Measurements from ENCODE around the gene CORO2A.

CORO2A gene

DNA sequence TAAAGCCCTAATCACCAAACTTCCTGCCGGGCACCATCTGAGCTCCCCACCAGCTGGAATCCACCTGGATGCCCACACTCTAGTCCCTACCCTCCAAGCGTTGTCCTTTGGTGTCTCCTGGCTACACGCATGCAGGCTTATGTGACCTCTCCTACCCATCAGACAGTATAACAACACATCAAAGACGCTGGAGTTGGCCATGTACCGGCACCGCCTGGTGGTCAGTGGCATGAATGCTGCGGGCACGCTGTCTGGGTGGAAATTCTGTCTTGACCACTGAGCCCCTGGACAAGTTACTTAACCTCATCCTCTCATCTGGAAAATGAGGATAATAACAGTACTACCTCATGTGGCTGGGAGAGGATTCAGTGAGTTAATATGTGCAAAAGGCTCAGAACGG is 23.4 kb upstream of the CORO2A start:
- TF ChIP-seq RAD21 (IDR thresholded peaks at IDR 0.05; ENCODE audit: low read depth) (no peak; the same call in 1 of the 2 replicates), EP300 (IDR thresholded peaks at IDR 0.05; ENCODE audit: borderline replicate concordance) (no peak), CEBPB (IDR thresholded peaks at IDR 0.05) (no peak), EGR1 (IDR thresholded peaks at IDR 0.05) (no peak), YY1 (IDR thresholded peaks at IDR 0.05; ENCODE audit: low read depth) (no peak)
- TF ChIP-seq, protein P1, sequence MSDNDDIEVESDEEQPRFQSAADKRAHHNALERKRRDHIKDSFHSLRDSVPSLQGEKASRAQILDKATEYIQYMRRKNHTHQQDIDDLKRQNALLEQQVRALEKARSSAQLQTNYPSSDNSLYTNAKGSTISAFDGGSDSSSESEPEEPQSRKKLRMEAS (IDR thresholded peaks at IDR 0.05): no peak
- TF ChIP-seq, protein P2, sequence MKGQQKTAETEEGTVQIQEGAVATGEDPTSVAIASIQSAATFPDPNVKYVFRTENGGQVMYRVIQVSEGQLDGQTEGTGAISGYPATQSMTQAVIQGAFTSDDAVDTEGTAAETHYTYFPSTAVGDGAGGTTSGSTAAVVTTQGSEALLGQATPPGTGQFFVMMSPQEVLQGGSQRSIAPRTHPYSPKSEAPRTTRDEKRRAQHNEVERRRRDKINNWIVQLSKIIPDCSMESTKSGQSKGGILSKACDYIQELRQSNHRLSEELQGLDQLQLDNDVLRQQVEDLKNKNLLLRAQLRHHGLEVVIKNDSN (IDR thresholded peaks at IDR 0.05): no peak

DNA sequence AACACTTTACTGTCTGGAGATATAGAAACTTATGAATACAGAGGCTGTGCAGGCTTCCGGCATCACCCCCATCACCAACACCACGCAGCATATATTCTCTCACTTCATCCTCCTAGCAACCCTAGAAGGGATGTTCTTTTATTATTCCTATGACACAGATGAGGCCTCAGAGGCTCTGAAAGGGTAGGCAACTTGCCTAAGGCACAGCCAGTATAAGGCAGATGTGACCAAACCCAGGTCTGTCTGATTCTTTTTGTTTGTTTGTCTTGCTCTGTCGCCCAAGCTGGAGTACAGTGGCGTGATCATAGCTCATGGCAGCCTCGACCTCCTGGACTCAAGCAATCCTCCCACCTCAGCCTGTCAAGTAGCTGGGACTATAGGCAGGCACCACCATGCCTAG is 22.8 kb upstream of the CORO2A start:
- TF ChIP-seq, protein P2 (IDR thresholded peaks at IDR 0.05): no peak
- no peak for TF ChIP-seq ZBTB7A (IDR thresholded peaks at IDR 0.05; ENCODE audit: low read depth)

DNA sequence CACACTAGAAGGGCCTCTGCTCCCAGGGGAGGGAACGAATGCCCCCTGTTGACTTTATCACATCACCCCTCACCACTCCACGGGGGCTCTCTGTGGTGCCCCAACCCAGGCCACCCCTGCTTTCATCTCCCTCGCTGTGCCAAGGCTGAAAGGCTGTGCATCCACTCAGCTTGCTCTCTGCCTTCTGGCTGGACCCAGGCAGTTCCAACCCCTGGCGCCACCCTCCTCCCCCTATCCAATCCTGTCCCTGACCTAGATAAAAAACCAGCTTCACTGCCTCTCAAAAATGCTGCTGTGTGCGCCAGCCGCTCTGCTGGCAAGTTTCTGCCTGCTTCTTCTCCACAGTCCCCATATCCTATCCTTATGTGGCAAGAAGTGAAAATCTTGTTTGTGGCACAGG is 22.4 kb upstream of the CORO2A start:
- TF ChIP-seq, protein P3, sequence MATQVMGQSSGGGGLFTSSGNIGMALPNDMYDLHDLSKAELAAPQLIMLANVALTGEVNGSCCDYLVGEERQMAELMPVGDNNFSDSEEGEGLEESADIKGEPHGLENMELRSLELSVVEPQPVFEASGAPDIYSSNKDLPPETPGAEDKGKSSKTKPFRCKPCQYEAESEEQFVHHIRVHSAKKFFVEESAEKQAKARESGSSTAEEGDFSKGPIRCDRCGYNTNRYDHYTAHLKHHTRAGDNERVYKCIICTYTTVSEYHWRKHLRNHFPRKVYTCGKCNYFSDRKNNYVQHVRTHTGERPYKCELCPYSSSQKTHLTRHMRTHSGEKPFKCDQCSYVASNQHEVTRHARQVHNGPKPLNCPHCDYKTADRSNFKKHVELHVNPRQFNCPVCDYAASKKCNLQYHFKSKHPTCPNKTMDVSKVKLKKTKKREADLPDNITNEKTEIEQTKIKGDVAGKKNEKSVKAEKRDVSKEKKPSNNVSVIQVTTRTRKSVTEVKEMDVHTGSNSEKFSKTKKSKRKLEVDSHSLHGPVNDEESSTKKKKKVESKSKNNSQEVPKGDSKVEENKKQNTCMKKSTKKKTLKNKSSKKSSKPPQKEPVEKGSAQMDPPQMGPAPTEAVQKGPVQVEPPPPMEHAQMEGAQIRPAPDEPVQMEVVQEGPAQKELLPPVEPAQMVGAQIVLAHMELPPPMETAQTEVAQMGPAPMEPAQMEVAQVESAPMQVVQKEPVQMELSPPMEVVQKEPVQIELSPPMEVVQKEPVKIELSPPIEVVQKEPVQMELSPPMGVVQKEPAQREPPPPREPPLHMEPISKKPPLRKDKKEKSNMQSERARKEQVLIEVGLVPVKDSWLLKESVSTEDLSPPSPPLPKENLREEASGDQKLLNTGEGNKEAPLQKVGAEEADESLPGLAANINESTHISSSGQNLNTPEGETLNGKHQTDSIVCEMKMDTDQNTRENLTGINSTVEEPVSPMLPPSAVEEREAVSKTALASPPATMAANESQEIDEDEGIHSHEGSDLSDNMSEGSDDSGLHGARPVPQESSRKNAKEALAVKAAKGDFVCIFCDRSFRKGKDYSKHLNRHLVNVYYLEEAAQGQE (IDR thresholded peaks at IDR 0.05; ENCODE audit: low read depth): no peak
- TF ChIP-seq CEBPB (IDR thresholded peaks at IDR 0.05) (no peak), YY1 (IDR thresholded peaks at IDR 0.05; ENCODE audit: low read depth) (no peak), TAF1 (IDR thresholded peaks at IDR 0.05; ENCODE audit: low read depth) (no peak), TEAD4 (IDR thresholded peaks at IDR 0.05) (no peak), EGR1 (IDR thresholded peaks at IDR 0.05) (no peak), CREB1 (IDR thresholded peaks at IDR 0.05; ENCODE audit: low read depth) (no peak), FOXM1 (IDR thresholded peaks at IDR 0.05; ENCODE audit: borderline replicate concordance, low read depth) (no peak), NFIC (IDR thresholded peaks at IDR 0.05) (no peak), ZBTB7A (IDR thresholded peaks at IDR 0.05; ENCODE audit: low read depth) (no peak), EP300 (IDR thresholded peaks at IDR 0.05; ENCODE audit: borderline replicate concordance) (no peak), RAD21 (IDR thresholded peaks at IDR 0.05; ENCODE audit: low read depth) (no peak)
- TF ChIP-seq, protein P2 (IDR thresholded peaks at IDR 0.05): no peak
- TF ChIP-seq, protein P1 (IDR thresholded peaks at IDR 0.05): no peak

DNA sequence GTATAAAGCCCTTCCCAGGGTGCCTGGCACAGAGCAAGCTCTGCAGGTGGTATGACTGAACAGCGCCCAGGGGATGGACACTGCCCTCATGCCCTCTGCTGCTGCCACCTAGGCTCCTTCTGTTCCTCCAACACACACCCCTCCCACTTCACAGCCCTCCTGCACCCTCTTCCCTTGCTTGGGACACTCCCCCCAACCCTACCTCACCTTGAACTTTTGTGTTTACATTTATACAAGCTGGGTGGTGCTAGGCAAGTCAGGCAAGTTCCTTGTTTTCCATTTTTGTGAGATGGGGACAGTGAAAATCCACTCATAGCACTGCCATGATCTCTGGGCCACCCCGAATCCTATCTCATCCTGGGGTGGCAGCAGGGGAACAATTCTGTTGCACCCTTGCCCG is 18.8 kb upstream of the CORO2A start:
- TF ChIP-seq NFIC (IDR thresholded peaks at IDR 0.05) (no peak), ZBTB7A (IDR thresholded peaks at IDR 0.05; ENCODE audit: low read depth) (no peak), TEAD4 (IDR thresholded peaks at IDR 0.05) (no peak), FOXM1 (IDR thresholded peaks at IDR 0.05; ENCODE audit: borderline replicate concordance, low read depth) (no peak), RAD21 (IDR thresholded peaks at IDR 0.05; ENCODE audit: low read depth) (no peak), CREB1 (IDR thresholded peaks at IDR 0.05; ENCODE audit: low read depth) (no peak), TAF1 (IDR thresholded peaks at IDR 0.05; ENCODE audit: low read depth) (no peak), YY1 (IDR thresholded peaks at IDR 0.05; ENCODE audit: low read depth) (no peak), TCF12 (IDR thresholded peaks at IDR 0.05; ENCODE audit: low read depth) (no peak), CEBPB (IDR thresholded peaks at IDR 0.05) (no peak), EGR1 (IDR thresholded peaks at IDR 0.05) (no peak), EP300 (IDR thresholded peaks at IDR 0.05; ENCODE audit: borderline replicate concordance) (no peak)
- TF ChIP-seq, protein P3 (IDR thresholded peaks at IDR 0.05; ENCODE audit: low read depth): no peak
- TF ChIP-seq, protein P2 (IDR thresholded peaks at IDR 0.05): no peak
- TF ChIP-seq, protein P1 (IDR thresholded peaks at IDR 0.05): no peak

DNA sequence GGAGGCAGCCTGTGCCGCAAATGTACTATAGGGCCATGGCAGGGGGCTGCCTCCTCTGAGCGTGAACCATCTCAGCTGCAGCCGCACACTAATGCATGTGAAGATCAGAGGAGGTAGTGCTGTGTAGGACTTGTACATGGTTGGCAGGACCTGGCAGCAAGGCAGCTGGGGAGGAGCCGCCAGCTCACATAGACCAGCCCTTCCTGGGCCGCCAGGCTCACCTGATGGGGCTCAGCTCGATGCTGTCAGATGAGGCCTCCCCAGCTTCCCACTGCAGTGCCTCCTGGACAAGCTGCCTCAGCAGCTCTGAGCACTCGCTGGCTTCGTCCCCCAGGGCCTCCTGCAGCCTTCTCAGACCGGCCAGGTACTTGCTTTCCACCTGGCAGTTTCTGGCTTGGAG is 18.0 kb upstream of the CORO2A start:
- TF ChIP-seq TAF1 (IDR thresholded peaks at IDR 0.05; ENCODE audit: low read depth): no peak
- no peak for TF ChIP-seq CEBPB (IDR thresholded peaks at IDR 0.05)

DNA sequence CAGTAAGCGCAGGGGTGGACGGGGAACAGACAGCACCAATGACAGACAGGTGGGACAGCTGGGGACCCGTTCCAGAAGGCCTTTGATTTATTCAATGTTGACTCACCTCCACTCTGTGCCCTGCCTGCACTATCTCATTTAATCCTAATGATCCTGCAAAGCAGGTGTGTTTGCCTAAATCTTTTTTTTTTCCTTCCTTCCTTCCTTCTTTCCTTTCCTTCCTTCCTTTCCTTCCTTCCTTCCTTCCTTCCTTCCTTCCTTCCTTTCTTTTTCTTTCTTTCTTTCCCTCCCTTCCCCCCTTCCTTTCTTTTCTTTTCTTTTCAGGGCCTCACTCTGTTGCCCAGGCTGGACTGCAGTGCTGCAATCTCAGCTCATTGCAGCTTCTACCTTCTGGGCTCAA is 17.1 kb upstream of the CORO2A start:
- TF ChIP-seq TEAD4 (IDR thresholded peaks at IDR 0.05) (no peak), RAD21 (IDR thresholded peaks at IDR 0.05; ENCODE audit: low read depth) (no peak), EGR1 (IDR thresholded peaks at IDR 0.05) (no peak), TAF1 (IDR thresholded peaks at IDR 0.05; ENCODE audit: low read depth) (no peak), FOXM1 (IDR thresholded peaks at IDR 0.05; ENCODE audit: borderline replicate concordance, low read depth) (no peak), CEBPB (IDR thresholded peaks at IDR 0.05) (no peak), YY1 (IDR thresholded peaks at IDR 0.05; ENCODE audit: low read depth) (no peak), CREB1 (IDR thresholded peaks at IDR 0.05; ENCODE audit: low read depth) (no peak), EP300 (IDR thresholded peaks at IDR 0.05; ENCODE audit: borderline replicate concordance) (no peak), TCF12 (IDR thresholded peaks at IDR 0.05; ENCODE audit: low read depth) (no peak), NFIC (IDR thresholded peaks at IDR 0.05) (no peak)
- TF ChIP-seq, protein P1 (IDR thresholded peaks at IDR 0.05): no peak
- TF ChIP-seq, protein P2 (IDR thresholded peaks at IDR 0.05): no peak

Measured in Ishikawa (cell line).